Breast epithelium (tissue), 3 donors: ENCODE measurements around the gene GSTP1.

Source experiments
- POLR2A ChIP-seq: fragments of 450-650 bp; IDR thresholded peaks from one replicate; pipeline ENCODE4 v1.6.1; 2016; ENCODE audit warnings: antibody characterized with exemption, mild to moderate bottlenecking, moderate library complexity
- POLR2AphosphoS5 ChIP-seq, 3 donors: sonication (generic); formaldehyde crosslinking; IDR thresholded peaks; one replicate each; pipeline ENCODE4 v1.6.1; 2017; ENCODE audit warnings: antibody characterized with exemption in 3 of 3
- TF ChIP-seq, protein P1 (sequence below), 3 donors: fragments of 450-650 bp; IDR thresholded peaks; one replicate each; pipeline ENCODE4 v1.5.1; 2016 to 2017; ENCODE audit warnings: antibody characterized with exemption in 3 of 3, mild to moderate bottlenecking in 3 of 3, moderate library complexity in 3 of 3

DNA sequence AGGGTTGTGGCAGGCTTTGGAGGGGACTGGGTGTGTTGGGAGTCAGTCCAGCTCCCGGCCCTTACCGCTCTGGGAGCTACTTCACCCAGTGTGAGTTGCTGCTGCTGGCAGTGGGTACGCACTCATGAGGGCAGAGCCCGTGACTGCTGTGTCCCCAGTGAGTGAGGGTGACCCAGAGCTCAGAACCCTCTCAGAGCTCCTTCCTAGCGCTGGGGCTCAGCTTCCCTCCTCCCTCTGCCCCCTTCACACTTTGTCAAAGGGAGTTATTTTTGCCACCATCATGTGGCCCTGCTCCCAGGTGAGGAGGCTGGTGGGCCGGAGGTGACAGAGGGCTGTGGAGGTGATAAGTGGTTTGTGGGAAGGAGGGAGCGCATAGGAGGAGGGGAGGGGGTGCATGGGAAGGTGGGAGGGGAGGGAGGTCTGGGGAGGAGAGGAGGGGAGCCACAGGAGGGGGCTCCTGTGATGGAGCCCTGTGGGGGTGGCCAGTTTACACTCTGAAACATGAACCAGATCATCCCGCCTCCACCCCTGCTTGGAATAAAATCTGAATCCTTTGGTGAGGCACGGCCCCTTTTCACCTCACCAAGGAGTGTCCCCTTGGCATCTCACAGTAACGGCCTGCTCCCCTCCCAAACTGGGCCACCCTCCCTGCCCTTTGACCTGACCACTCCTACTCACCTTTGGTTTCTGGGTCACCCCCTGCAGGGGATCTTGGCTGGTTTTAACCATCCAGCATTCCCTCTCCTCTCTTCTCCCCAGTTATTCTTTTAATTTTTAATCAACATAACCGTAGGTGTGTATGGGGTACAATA is 33.0 kb downstream of the GSTP1 start:
- no peak for TF ChIP-seq POLR2A
- TF ChIP-seq, protein P1, sequence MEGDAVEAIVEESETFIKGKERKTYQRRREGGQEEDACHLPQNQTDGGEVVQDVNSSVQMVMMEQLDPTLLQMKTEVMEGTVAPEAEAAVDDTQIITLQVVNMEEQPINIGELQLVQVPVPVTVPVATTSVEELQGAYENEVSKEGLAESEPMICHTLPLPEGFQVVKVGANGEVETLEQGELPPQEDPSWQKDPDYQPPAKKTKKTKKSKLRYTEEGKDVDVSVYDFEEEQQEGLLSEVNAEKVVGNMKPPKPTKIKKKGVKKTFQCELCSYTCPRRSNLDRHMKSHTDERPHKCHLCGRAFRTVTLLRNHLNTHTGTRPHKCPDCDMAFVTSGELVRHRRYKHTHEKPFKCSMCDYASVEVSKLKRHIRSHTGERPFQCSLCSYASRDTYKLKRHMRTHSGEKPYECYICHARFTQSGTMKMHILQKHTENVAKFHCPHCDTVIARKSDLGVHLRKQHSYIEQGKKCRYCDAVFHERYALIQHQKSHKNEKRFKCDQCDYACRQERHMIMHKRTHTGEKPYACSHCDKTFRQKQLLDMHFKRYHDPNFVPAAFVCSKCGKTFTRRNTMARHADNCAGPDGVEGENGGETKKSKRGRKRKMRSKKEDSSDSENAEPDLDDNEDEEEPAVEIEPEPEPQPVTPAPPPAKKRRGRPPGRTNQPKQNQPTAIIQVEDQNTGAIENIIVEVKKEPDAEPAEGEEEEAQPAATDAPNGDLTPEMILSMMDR (IDR thresholded peaks at IDR 0.05) = no peak
- TF ChIP-seq POLR2AphosphoS5 (IDR thresholded peaks at IDR 0.05) = no peak
